Femur (tissue), 1 donor: Measurements from ENCODE around the gene SLN.

Experiments
- DNase-seq: peaks from one replicate; pipeline ENCODE4 v3.0.0-alpha.2; 2017

SLN gene

DNA sequence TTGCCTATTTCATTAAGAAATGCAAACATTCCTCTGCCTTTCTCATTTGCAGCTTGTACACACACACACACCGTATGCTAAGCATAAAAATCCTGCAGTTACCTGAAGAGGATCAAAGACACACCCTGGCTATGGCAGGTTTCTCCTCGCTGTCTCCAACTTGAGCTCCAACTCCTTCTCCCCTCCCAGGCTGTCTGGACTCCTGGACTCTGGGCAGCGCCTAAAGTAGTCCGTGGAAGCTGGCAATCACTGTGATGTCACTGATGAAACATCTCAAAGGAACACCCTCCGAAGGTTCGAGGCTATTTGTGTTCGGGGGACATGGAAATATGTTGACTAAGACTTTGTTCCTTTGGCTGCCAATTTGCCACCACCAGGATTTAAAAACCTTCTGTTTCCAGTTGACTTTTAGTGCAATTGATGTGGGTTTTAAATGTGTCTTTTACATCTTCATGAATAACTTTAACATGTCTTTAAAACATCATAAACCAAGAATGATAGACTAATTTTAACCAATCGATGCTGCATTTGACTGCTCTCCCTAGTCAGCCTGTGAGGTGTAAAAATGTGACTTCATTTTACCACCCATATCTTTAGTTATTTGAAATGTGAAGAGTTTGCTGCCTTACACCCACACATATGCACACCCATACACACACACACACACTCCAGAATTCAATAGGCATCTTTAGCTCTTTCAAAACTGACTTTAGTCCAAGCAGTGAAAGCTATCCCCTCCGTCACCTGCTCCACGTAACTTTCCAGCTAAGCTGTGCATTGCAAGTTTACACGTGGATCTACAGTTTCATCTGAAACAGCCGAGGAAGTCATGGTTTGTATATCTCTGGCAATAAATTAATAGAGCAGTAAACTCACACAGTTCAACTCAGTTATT, at the start of gene SLN:
Gene SLN, minus strand, starts transcription at position 196 of the 895 bp plus-strand sequence.
- DNase-seq = peak; percentile 70

DNA sequence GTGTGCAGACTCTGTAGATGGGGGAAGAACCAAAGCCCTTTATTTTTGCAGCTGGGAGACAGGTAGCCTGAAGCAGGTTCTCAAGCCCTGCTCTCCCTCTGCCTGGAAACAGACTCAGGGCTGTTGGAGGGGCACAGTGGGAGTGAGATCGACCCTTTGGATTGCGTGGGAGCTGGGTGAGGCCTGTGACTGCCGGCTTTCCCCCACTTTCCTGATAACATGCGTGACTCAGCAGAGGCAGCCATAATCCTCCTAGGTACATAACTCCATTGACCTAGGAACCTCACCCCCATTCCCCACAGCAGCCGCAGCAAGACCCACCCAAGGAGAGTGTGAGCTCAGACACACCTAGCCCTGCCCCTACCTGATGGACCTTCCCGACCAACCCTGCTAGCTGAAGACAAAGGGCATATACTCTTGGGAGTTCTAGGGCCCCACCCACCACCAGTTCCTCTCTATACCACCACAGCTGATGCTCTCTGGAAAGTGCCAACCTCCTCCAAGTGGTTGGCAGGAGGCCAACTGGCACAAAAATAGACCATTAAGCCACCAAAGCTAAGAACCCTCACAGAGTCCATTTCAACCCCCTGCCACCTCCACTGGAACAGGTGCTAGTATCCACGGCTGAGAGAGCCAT, 47.0 kb upstream of the SLN start:
- peak; percentile 41 for DNase-seq

DNA sequence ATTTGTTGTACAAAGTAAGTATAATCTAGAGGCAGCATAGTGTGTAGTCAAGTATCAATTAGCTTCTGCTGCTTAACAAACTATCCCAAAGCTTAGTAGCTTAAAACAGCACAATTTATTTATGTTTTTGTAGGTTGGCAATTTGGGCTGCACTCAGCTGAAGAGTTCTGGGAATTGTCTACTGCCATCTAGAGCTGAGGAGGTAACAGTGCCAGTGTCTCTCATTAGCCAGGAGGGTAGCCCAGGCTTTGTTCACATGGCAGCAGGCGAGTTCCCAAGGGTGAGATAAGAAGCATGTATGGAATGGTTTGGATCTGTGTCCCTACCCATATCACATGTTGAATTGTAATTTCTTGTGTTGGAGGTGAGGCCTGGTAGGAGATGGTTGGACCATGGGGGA, 45.8 kb upstream of the SLN start:
- DNase-seq = no peak

DNA sequence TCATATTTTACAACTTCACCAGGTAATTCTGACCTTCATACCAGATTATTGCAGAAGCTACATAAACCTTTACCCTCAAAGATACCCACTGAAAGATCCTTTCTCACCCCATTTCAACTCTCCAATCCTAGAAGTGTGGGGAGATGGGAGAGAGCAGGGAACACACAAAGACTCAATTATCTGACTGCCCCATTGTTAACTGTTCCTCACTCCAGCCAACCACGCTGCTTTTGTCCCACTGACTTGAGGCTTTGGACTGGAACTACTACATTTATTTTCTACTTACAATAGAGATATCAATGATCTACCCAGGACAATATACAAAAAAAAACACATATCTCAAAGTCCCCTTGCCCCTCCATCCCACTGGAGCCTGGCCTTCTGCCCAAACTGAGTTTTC, 44.7 kb upstream of the SLN start:
- DNase-seq = no peak

DNA sequence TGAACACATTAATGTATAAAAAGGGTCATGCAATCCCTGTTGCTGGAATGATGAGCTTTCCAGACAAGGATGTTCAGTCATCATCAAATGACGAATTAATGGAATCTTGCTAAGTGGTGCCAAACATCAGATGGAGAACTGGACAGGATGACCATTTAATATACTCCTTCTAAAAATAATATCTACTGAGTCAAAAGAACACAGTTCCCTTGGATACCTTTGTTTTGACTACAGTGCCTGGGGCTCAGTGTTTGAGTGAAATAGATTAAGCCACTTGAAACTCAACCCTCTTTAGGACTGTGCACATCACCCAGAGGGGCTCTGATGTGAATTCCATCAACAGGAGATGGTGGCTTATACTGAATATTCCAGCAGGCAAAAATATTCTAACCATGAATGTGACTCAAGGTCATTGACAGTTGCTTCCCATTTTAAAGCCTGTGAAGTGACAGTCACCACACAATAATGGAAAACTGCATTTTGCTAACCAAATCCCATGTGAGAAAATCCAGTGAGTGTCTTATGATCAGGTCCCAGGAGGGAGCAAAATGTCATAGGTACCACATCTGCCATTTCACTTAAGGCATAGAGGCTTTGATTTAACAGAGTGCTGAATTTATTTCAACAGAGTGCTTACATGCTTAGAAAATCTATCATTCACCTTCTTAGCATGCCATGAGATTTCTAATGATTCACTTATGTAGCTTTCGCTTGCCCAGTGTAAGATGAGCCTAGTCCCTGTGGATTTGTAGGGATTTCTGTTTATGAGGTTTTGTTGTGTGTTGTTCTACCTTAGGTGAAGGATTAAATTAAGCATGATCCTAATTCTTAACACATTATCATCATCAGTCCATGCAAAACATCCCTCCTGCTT, 41.3 kb upstream of the SLN start:
- peak; percentile 49 for DNase-seq

DNA sequence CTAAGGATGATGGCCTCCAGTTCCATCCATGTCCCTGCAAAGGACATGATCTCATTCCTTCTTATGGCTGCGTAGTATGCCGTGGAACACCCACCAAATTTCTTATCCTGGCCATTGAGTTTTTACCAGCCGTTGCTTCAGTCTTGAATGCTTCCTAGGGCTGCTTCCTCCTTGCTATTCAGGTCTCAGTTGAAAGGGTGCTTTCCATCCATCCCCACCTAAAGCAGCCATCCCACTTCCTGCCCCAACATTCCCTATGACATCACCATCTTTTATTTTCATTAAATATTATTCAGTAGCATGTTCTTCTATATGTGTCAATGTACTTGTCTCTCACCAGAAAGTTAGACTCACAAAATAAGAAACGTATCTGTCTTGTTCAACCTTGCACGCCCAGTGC, 40.7 kb upstream of the SLN start:
- no peak for DNase-seq

DNA sequence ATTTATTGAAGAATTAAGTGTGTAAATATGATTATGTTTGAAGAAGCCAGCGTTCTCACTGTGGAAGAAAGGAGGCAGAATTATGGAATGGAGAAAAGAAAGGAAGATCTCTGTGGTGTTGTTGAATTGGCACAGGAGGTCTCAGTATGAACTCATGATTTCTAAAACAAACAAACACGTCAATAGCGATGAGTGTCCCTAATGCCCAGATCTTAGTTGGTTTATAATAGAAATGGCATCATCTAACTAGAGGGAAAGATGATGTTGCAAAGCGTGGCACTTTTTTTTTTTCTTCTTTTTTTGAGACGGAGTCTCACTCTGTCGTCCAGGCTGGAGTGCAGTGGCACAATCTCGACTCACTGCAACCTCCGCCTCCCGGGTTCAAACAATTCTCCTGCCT, 39.2 kb upstream of the SLN start:
- no peak for DNase-seq

DNA sequence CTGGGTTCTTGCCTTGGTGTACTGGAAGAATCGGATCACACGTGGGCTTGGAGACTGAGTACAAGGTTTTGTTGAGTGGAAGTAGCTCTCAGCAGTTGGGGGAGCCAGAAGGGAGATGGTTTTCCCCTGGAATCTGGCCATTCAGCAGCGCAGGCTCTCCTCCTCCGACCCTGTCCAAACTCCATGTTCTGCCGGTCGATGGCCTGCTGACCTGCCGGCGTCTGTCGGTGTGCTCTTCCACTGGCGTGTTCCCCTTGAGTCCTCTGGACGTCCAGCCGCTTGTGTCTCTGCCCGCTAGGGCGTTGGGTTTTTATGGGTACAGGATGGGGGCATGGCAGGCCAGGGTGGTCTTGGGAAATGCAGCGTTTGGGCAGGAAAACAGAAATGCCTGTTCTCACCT, 38.5 kb upstream of the SLN start:
- no peak for DNase-seq

DNA sequence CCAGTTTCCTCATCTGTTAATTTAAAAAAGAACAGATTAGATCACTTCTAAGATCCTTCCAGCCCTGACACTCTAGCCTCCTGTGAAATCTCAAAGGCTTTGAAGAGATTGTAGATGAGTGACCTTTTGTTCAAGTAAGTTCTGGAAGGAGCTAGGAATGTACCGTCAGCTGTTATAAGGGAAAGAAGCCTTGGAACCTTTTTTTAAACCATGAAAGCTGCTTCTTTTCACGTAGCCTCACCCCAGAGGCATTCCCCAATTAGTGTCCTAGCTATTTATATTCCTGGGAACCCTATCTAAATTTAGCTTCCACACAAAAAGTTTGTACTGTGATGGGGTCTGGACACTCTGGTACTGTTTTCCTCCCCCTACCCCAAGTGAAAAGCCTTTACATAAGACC, 35.8 kb upstream of the SLN start:
- no peak for DNase-seq

DNA sequence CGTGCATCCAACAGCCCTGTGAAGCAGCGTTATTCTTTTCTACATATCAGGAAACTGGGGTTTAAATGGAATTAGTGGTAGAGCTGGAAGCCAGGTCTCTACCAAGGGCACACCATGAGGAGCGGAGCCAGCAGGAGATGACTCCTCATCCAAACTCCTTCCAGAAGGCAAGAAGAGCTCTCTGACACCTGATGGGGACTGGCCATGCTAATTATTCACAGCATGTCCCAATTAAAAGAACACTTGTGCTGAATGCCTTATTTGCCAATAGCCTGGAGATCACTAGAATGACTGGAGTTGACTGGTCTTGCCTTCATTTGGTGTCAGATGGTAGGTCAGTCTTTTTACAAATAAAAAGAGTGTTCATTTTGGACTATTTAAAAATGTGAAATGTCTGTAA, 32.9 kb upstream of the SLN start:
- DNase-seq = no peak

DNA sequence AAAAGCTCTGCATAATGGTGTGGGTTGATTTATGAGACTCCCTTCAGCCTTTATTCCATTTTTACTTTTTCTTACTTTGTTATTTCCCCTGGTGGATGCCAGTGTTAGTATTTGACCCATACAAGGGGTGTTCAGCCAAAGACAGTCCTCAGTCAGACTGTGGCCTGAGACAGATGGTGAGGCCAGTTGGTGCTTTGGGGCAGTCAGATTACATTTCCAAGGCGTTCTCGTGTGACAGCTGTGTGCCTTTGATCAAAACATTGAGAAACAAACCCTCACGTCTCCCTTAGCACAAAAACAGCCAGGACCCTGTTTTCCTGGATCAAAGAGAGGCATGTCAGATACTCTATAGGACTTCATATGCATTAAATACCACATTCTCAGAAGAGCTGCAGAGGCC, 31.3 kb upstream of the SLN start:
- DNase-seq = no peak

DNA sequence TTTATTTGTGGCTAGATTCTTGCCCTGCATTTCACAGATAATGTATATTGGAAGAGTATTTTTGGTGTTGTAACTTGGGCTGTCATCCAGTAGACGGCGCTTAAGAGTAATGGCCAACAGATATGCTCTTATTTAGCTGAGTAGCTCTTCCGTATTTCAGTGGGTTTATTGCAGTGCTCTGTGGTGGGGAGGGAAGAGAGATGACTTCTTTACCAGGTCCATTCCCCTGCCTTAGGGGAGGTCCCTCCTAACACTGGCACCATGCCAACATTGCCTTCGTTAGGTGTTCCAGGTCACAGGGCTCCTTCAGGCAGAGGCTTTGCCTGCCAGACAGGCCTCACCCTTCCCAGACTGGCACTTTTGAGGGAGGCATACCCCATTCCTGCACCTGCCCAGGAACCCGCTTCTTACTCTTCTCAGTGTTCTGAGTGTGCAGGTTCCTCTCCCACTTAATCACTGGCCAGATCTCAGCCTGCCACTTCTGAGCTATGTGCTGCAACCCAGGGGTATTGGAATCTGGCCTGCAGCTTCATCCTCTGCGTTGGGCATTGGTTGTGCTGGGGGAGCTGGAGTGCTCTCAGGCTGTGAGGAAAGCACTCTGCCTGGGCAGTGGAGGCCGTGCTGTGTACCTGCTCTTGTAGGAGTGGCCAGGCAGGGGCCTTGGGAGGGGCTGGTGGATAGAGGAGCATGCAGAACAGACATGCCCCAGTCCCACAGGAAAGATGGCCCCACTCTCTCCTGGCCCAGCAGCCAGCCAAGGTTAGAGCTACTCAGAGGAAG, 29.4 kb upstream of the SLN start:
- DNase-seq = no peak

DNA sequence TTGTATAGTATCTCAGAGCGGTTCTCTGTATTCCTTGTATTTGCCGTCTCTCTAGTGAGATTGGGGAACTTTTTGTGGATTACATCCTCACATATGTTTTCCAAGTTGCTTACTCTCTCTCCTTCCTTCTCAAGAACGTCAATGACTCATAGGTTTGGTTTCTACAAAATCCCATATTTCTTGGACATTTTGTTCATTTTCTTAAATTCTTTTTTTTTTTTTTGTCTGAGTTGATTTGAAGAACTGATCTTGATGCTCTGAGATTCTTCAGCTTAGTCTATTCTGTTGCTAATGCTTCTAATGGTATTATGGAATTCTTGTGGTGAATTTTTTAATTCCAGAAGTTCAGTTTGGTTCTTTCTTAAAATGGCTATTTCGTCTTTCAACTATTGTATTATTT, 28.4 kb upstream of the SLN start:
- no peak for DNase-seq

DNA sequence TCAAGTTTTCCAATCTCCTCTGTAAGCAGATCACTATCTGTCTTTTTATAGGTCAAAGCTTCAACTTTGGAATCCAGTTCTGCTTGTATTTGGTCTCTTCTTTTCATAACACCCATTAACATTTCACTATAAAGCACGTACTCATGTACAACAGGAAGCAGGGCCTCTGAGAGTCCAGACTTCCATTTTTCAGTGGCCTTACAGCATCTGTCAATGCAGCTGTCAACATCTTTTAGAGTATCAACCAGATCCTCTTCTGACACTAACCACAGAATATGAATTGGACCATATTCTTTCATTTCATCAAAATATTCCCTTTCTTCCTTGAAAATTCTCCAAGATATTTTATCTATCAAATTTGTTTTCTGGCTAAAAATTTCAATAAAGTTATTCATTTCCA, 24.7 kb upstream of the SLN start:
- DNase-seq = no peak

DNA sequence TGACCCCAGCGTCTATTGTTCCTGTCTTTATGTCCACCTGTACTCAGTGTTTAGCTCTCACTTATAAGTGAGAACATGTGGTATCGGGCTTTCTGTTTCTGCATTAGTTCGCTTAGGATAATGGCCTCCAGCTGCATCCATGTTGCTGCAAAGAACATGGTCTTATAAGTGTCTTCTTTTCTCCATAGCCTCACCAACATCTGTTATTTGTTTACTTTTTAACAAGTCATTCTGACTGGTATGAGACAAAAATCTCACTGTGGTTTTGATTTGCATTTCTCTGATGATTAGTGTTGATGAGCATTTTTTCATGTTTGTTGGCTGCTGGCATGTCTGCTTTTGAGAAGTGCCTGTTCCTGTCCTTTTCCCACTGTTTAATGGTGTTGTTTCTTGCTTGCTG, 21.7 kb upstream of the SLN start:
- no peak for DNase-seq

DNA sequence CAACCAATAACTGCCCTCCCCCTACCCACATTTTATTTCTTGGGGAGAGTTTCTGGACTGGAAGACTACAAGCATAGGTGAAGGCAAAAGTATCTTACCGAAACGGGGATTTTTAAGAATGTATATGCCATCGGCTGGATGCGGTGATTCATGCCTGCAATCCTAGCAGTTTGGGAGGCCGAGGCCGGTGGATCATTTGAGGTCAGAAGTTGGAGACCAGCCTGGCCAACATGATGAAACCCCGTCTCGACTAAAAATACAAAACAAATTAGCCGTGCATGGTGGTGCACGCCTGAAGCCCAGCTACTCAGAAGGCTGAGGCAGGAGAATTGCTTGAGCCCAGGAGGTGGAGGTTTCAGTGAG, 20.8 kb upstream of the SLN start:
- no peak for DNase-seq

DNA sequence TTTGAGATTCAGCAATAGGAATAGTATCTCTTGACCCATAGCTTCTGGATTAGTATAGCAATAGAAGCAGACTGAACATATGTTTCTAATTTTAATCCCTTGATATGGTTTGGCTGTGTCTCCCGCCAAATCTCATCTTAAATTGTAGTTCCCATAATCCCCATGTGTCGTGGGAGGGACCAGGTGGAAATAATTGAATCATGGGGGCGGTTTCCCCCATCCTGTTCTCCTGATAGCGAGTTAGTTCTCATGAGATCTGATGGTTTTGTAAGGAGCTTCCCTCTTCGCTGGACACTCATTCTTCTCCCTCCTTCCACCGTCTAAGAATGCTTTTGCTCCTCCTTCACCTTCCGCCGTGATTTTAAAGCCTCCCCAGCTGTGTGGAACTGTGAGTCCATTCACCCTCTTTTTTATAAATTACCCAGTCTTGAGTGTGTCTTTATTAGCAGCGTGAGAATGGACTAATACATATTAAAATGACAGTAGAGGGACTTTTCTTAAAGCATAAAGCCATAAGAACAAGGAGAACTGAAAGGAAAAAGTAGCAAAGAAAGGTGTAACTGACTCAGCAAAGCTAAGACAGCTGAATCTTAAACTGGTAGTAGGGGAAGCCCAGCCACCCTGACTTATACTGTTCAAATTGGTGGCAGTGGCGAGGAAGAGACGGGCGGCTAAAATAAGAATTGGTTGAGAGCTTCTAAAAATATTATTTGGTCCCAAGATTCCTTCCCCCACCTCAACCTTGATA, 20.3 kb upstream of the SLN start:
- DNase-seq = no peak

DNA sequence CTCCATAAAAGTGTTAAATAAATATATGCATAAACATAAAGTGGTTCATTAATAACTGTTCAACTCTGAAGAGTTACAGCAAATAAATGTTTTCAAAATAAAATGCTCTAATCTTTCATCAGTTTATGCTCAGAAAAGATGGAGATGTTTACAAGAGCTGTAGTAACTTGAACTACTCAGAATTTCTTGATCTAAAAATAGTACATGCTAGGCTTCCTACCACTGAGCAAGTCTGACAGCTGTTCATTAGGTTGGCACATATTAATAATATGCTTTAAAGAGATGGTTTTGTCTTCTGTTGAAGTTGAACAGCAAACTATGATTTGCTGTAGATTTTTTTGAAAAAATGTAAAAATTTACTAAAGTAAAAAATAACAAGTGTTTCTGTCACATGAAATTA, 10.8 kb upstream of the SLN start:
- no peak for DNase-seq

DNA sequence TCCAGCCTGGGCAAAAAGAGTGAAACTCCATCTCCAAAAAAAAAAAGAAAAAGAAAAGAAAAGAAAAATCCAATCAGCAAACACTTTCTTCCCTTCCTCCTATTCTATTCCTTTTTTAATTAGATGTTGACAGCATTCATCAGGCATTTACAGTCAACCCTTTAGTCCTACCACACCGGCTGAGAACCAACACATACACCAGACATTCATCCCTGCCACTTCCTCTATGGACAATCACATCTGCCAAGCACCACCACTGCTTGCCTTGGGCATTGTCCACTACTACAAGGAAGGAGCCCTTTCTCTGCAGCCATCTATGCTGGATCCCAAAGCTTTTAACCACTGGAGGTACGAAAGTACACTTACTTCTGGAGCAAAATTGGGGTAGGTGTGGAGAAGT, 9.4 kb upstream of the SLN start:
- DNase-seq = no peak

DNA sequence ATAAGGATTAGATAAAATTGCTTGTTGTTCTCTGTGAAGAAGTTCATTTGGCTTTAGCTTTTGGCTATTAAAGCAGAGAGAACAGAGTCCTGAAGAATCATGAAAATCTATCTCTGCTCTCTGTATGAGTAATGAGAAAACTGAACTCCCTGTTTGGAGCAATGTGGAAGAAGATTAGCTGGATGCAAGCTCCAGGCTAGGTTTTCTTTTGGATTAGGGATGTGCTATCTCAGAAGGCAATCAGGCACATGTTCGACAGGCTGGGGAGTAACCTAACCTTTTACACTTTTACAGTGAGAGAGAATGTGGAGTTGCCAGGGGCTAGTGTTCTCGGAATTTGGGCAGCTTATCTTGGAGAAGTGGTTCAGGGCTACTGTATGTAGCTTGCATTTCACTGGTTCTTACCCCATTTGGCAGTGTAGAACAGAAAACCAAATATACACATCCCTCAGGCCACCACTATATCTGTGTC, 8.5 kb upstream of the SLN start:
- no peak for DNase-seq

DNA sequence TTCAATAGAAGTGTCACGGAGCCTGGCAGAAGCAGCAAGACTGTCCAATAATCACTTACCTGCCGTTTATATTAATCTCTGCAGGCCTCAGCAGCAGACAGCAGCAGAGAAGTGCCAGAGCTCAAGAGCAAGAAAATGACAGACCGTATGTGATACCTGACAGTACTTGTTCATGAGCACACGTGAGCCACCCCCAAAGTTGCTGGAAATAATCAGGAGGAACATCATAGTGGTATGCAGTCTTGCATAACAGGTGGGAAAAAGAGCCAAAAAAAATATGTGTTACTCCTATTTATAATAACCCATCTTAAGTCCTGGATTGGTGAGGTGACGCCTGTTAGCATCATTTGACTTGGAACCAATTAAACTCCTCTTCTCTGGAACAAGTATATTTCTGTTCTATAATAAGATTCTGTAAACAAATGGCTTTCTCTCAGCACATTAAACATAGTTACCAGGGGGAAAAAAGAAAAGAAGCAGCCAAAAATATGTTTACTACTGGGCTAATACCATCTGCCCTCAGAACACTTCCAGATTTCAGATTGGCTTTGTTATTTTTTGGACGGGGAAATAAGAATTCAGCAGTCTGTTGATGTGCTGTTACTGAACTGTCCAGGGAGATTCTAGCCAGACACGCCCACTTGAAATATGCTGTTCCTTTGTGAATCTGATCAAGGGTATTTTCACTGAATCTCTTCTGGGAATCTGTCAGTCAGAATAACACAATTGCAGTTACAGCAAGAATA, 7.9 kb upstream of the SLN start:
- DNase-seq = no peak
